AG09309 (cell line): ENCODE data around the gene PTPRT.
"Not testable (repeated sequence)": the region's sequence is repeated elsewhere in the genome, so short reads cannot be mapped to it uniquely, and the experiment has no call there.

Experiments
- DNase-seq: peaks from one replicate; pipeline ENCODE4 v3.0.0-alpha.2; 2010; ENCODE audit warnings: low read depth
- H3K4me3 ChIP-seq: 2 replicates; pipeline ENCODE4 v1.5.1; 2011; ENCODE audit warnings: mild to moderate bottlenecking, low read depth, low read length, moderate library complexity; ENCODE audit not compliant: control insufficient read depth
- TF ChIP-seq, protein P1 (sequence below): IDR thresholded peaks from 2 replicates; pipeline ENCODE4 v1.5.1; 2011; ENCODE audit warnings: mild to moderate bottlenecking, low read depth, low read length, inconsistent platforms; ENCODE audit not compliant: insufficient read depth, control insufficient read depth; ENCODE audit errors: missing control alignments

The PTPRT gene

DNA sequence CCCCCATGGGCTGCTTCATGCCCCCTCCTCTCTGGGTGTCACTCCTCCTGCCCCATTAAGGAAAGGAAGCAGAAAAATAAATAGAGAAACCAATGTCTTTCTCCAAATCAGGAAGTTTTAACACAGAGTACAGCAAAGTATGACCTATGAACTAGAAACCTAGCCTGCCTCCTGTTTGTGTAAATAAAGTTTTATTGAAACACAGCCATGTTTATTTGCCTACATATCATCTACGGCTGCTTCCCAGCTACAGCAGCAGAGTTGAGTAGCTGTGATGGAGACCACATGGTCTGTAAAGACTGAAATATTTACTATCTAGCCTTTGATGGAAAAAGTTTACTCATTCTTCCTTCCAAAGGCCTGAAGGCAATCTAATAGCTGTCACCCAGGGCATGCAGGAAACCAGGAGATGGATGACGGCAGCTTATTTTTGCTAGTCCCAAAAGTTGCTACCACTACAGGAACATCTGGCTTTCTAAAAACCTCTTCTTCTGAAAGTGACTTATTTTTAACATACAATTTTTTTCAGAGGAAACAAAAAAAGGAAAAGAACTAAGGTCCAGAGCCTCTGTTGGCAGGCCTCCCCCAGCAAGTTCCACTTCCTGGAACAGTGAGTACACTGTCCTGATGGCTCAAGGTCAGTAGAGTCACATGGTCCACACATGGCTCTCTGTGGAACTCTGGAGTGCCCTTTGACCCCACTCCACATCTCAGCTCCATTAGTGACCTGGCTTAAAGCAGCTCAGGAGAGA lies 287.8 kb downstream of the PTPRT start:
- no peak for DNase-seq
- TF ChIP-seq, protein P1, sequence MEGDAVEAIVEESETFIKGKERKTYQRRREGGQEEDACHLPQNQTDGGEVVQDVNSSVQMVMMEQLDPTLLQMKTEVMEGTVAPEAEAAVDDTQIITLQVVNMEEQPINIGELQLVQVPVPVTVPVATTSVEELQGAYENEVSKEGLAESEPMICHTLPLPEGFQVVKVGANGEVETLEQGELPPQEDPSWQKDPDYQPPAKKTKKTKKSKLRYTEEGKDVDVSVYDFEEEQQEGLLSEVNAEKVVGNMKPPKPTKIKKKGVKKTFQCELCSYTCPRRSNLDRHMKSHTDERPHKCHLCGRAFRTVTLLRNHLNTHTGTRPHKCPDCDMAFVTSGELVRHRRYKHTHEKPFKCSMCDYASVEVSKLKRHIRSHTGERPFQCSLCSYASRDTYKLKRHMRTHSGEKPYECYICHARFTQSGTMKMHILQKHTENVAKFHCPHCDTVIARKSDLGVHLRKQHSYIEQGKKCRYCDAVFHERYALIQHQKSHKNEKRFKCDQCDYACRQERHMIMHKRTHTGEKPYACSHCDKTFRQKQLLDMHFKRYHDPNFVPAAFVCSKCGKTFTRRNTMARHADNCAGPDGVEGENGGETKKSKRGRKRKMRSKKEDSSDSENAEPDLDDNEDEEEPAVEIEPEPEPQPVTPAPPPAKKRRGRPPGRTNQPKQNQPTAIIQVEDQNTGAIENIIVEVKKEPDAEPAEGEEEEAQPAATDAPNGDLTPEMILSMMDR = no peak

DNA sequence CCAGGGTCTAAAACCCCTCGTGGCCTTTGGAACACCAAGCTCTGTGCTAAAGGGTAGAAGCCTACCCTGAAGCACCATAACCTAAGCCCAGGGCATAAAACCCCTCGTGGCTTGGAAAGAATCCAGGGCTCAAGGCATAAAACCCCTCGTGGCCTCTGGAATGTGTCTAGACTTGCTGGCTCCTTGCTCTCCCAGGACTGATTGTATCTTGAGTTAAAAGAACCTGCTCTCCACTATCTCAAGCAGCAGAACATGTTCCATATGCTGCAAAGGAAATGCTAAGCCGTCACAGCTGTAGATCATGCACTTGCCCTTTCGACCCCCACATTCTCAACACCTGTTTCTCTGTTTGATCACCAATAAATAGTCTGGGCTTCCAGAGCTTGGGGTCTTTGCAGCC lies 288.9 kb downstream of the PTPRT start:
- not testable (repeated sequence) for H3K4me3 ChIP-seq, DNase-seq

More for the DNA sequence above, 287.8 kb downstream of the PTPRT start:
- H3K4me3 ChIP-seq = no peak overlapping the region

DNA sequence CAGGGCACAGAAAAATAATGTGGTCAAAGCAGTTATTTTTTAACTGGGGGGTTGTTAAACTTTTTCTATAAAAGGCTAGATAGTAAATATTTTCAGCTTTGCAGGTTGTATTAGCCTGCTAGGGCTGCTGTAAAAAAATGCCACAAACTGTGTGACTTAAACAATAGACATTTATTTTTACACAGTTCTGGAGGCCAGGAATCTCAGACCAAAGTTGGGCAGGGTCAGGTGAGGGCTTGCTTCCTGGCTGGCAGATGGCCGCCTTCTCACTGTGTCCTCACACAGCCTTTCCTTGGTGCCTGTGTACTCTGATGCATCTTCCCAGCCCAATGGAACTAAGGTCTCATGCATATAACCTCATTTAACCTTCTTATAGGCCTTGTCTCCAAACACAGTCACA lies 294.7 kb downstream of the PTPRT start:
- no peak for DNase-seq
- H3K4me3 ChIP-seq = no peak overlapping the region
- TF ChIP-seq, protein P1 = no peak

DNA sequence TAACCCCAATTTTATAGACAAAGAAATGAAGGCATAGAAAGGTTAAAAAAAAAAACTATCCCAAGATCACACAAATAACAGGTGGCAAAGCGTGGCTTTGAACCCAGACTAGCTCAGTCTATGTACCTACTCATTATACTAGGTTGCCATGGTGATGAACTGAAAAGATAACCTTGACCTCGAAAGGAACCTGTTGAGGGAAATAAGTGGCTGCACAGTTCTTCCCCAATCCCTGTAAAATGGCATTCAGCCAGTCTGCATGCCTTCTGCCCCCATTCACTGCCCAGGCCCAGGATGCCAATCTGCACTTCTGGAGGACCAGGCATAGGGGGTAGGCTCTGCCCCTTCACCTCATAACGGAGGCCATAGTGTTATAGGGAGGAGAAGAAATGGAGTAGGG lies 295.2 kb downstream of the PTPRT start:
- DNase-seq = no peak
- no peak overlapping the region for H3K4me3 ChIP-seq
- TF ChIP-seq, protein P1 = no peak

DNA sequence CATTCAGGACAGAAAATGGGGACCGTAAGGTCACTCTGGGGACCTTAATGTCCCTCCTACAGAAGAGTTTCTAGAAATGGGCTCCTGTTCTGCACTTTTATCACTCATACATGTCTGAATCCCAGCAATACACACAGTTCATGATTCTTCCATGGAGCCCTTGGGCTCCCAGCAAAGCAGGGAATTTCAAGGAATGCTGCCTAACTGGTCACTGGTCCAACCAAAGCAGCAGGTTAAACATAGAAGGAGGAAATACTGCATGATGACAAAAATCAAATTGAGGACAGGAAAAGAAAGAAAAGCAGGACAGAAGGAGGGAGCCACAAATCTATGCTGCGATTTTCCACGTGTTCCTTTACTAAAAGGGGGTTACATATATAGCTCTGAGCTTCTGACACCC lies 300.2 kb downstream of the PTPRT start:
- no peak overlapping the region for H3K4me3 ChIP-seq
- no peak for DNase-seq
- TF ChIP-seq, protein P1 = no peak

DNA sequence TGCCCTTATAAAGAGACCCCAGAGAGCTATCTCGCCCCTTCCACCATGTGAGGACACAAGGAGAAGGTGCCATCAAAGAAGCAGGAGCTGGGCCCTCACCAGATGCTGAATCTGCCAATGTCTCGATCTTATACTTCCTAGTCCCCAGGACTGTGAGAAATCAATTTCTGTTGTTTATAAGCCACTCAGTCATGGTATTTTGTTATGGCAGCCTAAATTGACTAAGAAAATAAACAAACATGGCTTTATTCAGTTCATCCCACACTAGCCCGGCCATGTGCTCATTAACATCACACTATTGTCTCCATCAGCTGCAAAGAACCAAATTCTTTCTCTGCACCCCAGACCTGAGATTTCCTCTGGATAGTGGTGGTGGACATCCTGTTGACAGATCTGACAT lies 302.4 kb downstream of the PTPRT start:
- no peak overlapping the region for H3K4me3 ChIP-seq
- no peak for DNase-seq
- TF ChIP-seq, protein P1 = no peak

DNA sequence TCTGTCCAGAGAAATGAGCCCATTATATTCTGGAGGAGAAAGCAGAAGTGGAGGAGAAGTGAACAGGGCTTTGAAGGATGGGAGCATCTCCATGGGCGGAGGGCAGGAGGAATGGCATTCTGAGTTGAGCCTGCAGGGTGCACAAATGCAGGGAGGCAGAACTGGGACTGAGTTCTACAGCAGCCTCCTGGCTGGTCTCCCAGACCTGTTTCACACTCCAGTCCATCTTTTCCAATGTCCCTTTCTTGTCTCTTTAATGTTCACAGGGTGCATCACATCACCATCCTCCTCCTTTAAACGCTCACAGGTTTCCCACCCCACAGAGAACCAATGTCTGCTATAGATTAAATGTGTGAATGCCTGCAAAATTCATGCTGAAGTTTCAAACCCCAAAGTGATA lies 302.9 kb downstream of the PTPRT start:
- no peak for DNase-seq
- TF ChIP-seq, protein P1 = no peak

More for the DNA sequence above, 302.9 kb downstream of the PTPRT start:
- no peak overlapping the region for H3K4me3 ChIP-seq
